Brain pericyte (primary cell): Measurements from ENCODE around the gene MICAL3.
"Not testable (repeated sequence)": the region's sequence is repeated elsewhere in the genome, so short reads cannot be mapped to it uniquely, and the experiment has no call there.

ENCODE experiments used
- DNase-seq: peaks from one replicate; pipeline ENCODE4 v3.0.0-alpha.2; 2012; ENCODE audit warnings: low read depth, low spot score

Gene MICAL3

DNA sequence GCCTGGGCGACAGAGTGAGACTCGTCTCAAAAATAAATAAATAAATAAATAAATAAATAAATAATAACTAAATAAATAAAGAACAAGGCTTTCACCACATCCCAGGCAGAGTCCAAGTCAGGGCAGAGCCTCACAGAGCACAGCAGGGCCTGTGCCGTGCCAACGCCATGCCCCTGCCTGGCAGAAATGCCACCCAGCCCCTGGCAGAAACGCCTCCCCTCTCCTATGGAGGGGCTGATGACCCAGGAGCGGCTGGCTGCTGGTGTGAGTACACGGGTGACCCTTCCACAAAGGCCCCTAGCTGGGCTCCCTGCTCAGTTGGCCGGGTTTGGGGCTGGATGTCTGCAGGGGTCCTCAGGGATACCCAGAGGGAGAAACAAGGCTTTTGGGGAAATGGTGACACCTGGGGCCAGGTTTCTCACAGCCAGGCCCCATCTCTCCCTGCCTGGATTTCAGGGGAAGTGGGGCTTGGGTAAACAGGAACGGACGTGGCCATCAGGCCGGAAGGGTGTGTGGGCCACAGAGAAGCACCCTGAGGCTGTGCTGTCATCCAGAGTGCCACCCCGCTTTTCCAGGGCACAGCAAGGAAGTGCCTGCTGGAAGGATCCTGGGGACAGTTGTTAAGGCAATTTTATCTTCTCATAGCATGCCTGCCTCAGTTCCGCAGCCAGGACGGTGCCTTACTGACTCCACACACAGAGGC lies 255.2 kb downstream of the MICAL3 start:
- no peak for DNase-seq

DNA sequence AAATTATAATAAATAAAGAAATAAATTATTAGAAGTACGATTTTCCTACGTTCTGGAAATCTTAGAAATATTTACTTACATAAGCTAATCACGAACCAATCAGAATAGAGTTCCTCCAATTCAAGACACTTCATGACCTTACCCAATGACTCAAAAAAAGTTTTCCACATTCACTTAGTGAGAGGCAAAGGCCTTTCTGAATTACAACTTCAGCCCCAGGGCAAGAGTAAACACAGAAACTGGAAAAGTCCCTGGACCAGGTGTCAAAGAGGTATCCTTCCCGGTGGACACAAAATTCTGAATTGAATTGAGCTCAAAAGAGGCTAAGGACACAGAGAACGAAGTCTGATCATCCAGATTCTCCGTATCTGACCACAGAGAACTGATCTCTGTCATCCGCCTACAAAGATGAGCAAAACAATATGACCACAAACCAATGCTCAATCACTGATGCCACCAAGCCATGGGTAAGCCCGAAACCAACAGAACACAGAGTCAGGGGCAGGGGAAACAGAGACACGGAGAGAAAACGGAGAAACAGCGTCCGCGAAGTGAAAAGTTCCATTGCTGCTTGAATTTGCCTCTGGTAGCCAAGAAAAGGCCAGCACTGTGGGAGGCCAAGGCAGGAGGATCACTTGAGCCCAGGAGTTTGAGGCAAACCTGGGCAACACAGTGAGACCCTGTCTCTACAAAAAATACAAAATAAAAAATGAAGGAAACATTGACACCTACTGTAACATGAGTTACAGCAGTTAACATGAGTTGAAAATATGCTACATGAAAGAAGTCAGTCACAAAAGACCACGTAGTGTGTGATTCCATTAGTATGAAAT lies 256.9 kb downstream of the MICAL3 start:
- DNase-seq = no peak

GRCh38 chr22:17764852-17765251 lies 259.5 kb downstream of the MICAL3 start:
- DNase-seq = not testable (repeated sequence)

- DNase-seq = no peak
Measured at GRCh38 chr22:17764036-17764435, 260.3 kb downstream of the MICAL3 start.

- DNase-seq = not testable (repeated sequence)
Measured at GRCh38 chr22:17763442-17763841, 260.9 kb downstream of the MICAL3 start.

DNA sequence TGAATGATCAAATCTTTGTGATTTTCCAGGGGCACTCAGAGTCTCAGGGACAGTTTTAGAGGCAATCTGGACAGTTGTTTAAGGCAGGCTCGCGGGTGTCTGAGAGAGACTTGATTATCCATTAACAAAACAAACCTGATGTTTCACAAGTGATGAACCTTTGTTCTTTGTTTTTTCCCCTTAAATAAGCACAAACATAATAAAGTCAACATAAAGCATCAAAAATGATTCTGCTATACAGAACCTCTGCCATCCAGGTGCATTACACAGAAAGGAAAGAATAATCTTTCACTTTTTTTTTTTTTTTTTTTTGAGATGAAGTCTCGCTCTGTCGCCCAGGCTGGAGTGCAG lies 263.2 kb downstream of the MICAL3 start:
- no peak for DNase-seq

DNA sequence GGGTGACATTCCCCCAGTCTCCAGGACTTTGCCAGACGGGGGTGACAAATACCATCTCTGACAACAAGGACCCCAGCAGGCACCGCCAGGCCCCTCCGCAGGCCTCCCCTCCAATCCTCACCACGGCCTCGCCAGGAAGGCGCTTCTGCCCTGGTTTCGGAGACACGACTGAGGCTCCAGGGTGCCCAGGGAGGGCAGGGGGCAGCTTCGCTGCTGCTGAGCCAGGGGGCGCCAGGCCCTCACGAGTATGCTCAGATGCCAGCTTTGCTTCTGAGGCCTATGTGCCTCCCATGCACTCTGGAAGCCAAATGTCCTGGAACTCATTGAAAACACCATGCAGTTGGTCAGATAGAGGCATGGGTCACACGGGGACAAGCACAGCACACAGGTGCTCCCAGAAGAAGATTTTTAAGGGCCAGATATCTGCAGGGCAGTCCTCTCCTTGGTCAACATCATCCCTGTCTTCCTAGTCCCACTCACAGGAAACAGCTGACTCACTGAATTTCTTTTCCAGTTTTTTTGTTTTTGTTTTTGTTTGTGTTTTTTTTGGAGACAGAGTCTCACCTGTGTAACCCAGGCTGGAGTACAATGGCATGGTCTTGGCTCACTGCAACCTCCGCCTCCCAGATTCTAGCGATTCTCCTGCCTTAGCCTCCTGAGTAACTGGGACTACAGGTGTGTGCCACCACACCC lies 270.0 kb downstream of the MICAL3 start:
- DNase-seq = no peak

- no peak for DNase-seq
Measured at GRCh38 chr22:17753401-17753989, 270.9 kb downstream of the MICAL3 start.

DNA sequence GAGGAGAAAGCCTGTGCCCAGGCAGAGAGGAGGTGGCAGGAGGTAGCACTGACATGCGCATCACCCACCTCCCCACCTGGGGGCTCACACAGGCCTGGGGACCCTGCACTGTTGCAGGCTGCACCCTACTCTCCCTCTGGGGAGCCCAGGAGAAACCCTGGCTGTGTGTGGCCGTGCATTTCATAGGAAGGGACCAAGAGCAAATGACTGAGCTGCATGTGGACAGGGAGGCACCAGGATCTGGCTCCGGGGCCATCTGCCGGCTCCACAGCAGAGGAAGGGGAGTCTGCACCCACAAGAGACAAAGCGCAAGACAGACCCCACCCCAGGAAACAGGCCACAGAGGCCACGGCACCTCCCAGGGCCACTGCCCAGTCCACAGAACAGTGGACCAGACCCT lies 272.8 kb downstream of the MICAL3 start:
- DNase-seq = no peak

DNA sequence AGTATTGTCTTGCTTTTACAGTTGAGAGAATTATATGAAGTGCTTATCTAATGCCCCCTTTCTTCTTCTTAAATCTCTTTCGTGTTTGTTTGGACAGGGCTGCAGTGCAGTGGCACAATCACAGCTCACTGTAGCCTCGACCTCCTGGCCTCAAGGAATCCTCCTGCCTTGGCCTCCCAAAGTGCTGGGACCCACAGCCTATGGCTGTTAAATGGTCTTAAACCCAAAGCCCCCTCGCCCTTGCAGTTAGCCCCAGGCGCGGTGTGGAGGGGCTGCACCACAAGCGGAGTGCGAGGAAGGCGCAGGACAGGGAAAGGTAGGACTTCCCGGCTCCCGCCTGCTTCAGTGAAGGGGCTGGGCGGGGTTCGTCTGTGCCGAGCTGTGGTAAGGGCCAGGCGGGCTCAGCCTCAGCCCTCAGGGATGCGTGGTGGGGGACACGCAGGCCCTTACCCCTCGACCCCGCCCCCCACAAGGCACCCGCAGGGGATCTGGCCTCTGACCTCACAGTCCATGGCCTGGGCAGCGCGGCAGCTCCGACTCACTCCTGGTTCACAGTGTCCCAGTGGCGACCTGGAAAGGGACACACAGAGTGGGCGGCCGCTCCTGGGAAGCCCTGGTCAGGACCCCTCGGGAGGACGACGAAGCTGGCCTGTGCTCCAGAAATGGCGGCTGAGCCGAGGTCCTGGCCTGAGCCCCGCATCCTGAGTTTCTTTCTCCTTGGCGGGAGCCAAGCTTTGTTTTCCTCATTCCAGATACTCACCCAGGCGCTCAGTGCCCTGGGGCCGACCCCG lies 274.6 kb downstream of the MICAL3 start:
- no peak for DNase-seq

DNA sequence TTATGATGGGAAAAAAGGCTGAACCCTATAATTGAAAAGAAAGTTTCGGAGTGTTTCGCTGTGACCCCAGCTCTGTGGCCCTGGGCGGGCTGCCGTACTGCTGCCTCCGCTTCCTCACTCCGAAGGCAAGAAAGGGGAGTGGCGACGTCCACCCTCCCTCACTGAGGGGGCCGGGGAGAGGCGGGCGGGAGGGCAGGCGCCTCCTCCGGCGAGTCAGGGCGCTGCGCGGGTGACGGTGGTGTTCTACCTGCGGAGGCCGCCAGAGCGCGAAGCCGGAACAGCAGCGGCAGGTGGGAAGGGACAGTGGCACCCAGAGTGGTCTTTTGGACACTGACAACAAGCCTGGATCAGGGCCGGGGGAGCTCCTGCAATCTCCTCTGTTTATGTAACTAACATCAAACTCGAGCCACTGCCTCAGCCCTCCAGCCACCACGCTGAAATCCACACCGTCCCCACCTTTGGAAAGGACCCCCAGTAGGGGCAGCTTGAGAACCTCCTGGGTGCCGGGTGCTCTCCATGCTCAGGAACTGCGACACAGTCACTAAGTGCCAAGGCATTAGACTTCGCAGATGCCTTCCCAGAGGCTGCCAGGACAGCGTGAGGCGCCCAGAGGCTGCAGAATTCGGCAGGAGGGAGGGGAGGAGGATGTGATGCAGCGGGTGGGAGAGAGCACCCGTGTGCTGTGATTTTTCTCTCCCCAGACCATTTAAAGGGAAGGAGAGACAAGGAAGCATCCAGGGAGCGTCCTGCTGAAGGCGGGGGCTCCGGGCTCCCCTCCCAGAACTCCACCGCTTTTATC lies 275.6 kb downstream of the MICAL3 start:
- no peak for DNase-seq

DNA sequence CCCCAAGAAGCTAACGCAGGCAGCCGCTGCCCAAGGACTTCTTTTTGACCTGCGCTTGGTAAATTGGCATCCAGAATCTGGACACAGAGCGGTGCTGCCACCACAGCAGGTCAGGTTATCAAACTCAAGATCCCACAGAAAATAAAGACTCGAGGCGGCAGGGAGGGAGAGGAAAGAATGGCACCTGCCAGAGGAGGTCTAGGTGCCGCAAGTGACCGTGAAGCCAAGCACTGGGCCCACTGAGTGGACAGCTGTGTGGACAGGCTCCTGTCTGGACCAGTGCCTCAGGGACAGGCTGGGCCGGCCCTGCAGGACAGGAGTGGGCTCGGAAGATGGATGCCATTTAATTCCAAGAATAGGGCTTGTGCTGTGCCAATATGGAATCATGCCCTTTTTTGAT lies 277.4 kb downstream of the MICAL3 start:
- DNase-seq = no peak

DNA sequence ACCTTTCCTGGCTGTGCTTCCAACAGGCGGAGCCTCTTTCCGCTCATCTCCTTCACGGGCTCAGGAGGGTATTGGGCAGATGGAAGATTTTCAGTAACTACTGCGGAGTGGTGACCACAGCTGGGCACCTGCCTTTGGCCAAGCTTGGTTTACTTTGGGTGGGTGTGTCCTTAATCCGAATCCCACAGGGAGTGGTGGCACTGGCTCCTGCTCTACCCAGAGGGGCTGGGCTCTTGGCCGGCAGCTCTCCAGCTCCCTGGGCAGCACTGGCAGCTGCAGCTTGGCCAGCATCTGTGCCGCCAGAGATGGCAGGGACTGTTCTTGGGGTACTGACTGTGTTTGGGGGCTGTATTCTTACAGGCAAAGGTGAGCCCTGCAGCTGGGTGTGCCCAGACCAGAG lies 279.9 kb downstream of the MICAL3 start:
- DNase-seq = no peak

DNA sequence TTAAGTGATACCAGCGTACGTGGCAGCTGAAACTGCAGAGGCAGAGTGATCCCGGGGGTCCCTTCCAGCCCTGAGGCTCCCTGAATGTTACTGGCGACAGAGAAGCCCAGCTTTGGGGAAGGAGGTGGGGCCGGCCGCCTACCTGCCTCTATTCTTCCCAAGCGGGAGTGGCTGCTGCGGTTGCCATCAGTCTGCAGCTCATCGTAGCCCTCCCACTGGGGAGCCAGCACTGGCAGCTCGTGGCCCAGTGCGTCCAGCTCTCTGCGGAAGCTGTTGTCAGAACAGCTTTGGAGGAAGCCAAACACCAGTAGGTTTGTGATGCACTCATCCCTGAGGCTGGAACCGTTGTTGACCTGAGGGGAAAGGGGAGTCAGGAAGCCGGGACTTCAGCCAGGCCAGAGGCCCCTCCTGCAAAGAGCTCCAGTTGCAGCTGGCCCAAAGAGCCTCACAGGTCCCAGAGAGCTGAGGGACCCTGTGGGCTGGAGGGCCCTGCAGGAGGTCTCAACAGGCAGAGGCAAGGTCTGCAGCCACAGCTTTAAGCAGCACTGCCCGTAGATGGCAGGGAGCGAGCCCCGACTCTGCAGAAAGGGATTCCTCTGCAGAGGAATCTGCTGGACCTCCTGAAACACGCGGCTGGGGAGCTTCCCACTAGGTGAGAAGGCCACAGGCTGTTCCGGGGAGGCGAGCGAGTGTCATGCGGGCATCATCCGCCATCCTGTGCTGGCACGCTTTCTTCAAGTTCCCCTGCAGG lies 280.5 kb downstream of the MICAL3 start:
- no peak for DNase-seq

GRCh38 chr22:17742527-17742902 lies 281.8 kb downstream of the MICAL3 start:
- DNase-seq = no peak

GRCh38 chr22:17741866-17742526 lies 282.4 kb downstream of the MICAL3 start:
- no peak for DNase-seq

DNA sequence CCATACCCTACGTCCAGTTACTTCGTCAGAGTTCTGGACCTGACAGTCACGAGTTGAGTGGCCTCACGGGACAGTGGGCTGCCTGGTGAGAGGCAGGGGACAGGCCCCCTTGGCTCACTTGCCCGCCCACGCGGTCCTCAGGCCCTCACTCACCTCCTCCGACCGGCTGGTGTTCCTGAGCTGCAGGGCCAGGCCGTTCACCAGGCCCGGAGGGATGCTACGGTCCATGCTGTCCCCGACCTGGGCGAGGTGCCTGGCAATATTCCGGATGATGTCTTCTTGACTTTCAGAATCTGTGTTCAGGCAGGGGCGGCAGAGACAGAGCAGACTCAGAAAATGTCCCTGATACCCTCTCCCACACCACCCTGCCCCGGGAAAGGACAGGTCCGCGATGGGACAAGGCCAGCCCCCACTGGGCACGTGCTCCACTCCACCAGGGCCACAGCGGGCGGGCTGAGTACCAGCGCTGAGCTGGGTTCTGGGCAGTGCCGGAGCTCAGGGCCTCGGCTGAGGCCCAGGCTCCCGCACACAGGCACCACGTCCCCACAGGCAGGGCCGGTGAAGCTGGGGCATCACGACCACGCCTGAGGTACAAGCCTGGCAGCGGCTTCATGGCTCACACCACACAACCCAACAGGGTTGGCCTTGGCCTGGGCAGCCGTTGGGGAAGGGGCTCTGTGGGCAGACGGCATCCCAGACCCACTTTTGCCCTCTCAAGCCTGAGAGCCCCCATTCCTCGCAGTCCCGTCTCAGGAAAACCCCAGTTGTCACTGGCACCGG lies 285.0 kb downstream of the MICAL3 start:
- no peak for DNase-seq

DNA sequence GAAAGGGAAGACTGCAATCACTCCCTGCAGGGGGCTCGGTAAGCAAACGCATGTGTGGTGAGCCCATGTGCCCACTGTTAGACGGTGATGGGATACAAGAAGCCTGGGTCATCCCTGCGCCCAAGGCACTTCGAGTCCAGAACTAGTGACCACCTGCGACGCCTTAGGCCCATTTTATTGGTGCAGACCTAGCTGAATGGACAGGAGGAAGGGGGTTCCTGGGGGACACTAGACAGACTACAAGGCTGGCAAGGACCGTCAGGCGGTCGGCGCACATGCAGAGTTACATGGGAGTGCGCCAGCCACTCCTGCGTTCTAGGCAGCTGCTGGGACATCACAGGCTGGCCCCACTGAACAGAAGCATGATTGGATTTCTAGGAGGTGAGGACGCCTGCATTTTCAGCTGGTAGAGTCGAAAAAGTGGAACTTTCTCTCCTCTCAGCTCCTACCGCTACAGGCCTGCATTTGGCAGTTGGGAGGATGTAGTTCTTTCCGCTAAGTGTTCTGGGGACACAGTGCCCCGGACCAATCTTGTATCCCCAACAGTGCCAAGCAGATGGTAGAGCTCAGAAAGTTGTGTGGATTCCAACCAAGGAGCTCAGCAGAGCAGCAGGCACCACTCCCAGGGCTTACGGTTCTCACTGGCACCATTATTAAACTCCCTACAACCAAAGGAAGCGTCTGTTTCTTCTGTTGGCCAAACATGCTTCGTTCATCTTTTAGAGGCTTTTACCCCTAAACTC lies 285.8 kb downstream of the MICAL3 start:
- no peak for DNase-seq
